GM21515 (cell line): Measurements from ENCODE around the gene NFKBIL1.
"Not testable (repeated sequence)": the region's sequence is repeated elsewhere in the genome, so short reads cannot be mapped to it uniquely, and the experiment has no call there.

ENCODE experiments used
- ATAC-seq: cut with Tn5 transposase; IDR thresholded peaks from one replicate; pipeline ENCODE4 v1.9.1; 2021; ENCODE audit not compliant: unreplicated experiment

NFKBIL1 gene

DNA sequence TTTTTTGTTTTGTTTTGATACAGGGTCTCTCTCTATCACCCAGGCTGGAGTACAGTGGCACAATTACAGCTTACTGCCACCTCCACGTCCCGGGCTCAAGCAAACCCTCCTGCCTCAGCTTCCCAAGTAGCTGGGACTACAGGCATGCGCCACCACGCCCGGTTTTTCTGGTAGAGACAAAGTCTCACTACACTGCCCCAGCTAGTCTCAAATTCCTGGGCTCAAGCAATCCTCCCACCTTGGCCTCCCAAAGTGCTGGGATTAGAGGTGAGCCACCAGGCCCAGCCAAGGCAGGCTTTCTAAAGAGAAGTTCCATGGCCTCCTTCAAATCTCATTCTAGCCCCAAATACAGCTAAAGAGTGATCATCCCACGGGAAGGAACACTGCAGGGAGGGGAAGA lies 13.4 kb upstream of the NFKBIL1 start:
- ATAC-seq = no peak

DNA sequence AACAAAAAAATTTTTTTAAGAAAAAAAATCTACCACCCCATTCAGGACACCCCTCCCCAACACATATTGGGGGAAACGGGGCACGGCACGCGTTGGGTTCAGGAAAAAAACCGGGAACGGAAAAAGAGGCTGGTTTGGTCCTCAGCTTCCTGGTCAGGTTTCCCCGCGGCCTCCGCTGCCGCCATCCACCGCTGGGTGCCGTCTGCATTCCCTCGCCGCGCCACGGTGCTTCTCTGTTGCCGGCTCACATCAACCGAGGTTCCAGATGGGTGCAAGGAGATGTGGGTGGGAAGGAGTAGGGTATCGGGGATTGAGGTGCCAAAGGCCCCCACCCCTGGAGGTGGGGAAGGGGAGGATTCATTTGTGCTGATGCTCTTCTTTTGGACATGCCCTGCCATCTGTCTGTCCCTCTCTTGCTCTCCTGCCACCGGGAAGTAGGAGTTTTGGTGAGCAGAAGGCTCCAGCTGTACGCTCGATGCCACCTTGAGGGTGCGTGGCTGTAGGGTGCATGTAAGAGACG lies 12.8 kb upstream of the NFKBIL1 start:
- no peak for ATAC-seq

GRCh38 chr6:31535538-31536324 lies 11.7 kb upstream of the NFKBIL1 start:
- no peak for ATAC-seq

GRCh38 chr6:31538805-31539400 lies 8.5 kb upstream of the NFKBIL1 start:
- no peak for ATAC-seq

DNA sequence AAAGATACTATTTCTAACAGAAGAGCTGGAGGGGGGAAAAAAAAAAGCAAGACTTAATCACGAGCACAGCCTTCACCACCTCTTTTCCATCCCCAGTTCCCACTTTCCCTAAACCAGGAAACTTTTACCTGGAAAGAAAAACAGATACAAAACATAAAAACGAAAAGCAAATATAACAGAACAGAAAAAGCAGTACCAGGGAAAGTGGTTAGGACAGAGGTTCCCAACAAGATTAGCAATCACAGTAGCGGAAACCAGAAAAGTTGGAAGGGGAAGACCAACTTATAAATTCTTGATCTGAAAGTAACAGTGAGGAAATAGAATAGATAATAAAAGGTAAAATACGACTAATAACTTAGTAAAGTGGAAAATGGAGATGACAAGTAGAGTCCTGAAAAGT lies 6.8 kb upstream of the NFKBIL1 start:
- no peak for ATAC-seq

GRCh38 chr6:31541059-31541657 lies 6.2 kb upstream of the NFKBIL1 start:
- ATAC-seq = peak; percentile 27

GRCh38 chr6:31541658-31542521 lies 5.5 kb upstream of the NFKBIL1 start, which contains the start of gene DDX39B:
DDX39B (minus strand) TSS chr6:31542003; CDS start chr6:31540532, 1,471 bp downstream.
- ATAC-seq = peak; percentile 50

DNA sequence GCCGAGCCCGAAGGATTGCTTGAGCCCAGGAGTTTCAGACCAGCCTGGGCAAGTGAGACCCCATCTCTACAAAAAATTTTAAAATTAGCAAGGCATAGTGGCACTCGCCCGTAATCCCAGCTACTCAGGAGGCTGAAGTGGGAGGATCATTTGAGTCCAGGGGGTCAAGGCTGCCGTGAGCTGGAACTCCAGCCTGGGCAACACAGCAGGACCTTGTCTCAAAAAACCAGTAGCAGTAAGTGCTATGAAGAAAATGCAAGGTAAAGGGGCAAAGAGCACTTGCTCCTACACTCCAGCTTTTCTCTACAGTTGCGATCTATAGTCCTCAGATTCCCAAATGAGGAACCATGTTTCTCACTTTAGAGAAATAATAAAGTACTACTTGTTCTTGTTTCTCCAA lies 3.8 kb upstream of the NFKBIL1 start:
- no peak for ATAC-seq

DNA sequence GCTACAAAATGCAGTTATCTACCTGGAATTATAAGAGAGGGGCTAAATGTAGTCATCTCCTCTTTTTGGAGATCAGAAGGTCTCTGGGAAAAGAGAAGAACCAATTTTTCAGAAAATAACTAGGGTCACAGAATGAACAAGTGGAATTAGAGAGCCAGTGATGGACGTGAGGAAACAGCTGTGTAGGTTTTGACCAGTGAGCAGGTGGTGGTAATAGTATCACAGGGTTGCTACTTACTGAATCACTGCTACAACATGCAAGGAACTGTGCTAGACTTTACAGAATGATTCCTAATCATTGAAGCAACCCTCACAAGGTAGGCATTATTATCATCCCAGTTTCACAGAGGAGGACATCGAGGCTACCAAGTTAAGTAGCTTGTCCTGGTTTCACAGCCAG lies 2.7 kb upstream of the NFKBIL1 start:
- ATAC-seq = no peak

GRCh38 chr6:31545291-31545690 lies 2.1 kb upstream of the NFKBIL1 start:
- no peak for ATAC-seq

- ATAC-seq = peak; percentile 38
These were observed 960 bp upstream of the NFKBIL1 start, which contains the start of gene ATP6V1G2 for GRCh38 chr6:31546339-31546957. ATP6V1G2 (minus strand) TSS chr6:31546608; CDS start chr6:31546559, 49 bp downstream.

GRCh38 chr6:31547727-31548543 lies 527 bp downstream of the NFKBIL1 start:
- ATAC-seq = no peak

DNA sequence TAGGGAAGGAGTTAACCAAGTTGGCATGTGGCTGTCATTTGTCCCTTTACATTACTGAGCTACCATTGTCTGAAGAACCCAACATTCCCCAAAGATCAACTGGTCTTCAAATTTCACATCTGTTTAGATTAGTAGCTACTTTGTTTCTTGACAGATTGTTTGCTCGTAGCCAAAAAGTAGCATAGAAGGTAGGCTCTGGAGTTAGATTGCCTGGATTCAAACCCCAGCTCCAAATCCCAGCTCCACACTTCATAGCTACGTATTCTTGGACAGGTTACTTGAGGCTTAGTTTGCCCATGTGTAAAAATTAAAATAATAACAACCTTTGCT lies 1.1 kb downstream of the NFKBIL1 start:
- no peak for ATAC-seq

DNA sequence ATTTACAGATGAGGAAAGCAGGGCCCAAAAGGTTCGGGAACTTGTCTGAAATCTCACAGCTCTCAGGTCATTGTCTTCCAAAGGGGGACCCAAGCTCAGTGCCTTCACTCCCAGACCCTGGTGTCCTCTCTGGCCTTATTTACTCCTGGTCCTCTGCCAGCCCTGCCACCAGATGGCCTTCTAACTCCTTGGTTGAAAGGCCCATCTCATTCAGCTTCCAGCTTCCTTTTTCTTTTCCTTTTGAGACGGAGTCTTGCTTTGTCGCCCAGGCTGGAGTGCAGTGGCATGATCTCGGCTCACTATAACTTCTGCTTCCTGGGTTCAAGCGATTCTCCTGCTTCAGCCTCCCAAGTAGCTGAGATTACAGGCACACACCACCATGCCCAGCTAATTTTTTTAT lies 4.0 kb downstream of the NFKBIL1 start:
- not testable (repeated sequence) for ATAC-seq

- ATAC-seq = no peak
These were observed 8.9 kb downstream of the NFKBIL1 start for GRCh38 chr6:31556307-31556706.

DNA sequence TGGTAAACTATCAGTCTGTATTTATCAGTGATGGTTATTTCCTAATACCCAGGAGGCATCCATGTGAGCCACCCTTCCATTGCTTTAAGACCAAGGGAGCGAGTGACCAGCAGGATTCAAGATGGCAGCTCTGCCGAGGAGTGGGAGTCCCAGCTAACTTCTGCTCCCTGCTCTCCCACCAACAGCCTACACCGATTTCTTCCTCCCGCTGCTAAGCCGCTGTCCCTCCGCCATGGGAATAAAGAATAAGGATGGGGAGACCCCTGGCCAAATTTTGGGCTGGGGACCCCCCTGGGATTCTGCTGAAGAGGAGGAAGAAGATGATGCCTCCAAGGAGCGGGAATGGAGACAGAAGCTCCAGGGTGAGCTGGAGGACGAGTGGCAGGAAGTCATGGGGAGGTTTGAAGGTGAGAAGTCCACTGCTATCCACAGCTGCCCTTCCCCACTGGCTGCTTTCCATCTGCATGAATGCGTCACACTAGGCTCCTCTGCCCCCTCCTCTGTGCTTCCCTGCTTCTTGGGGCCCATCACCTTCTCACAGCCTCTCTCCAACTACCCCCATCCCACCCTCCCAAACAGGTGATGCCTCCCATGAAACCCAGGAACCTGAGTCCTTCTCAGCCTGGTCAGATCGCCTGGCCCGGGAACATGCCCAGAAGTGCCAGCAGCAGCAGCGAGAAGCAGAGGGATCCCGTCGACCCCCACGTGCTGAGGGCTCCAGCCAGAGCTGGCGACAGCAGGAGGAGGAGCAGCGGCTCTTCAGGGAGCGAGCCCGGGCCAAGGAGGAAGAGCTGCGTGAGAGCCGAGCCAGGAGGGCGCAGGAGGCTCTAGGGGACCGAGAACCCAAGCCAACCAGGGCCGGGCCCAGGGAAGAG lies 10.3 kb downstream of the NFKBIL1 start:
- no peak for ATAC-seq

- ATAC-seq = no peak
These were observed 10.9 kb downstream of the NFKBIL1 start for GRCh38 chr6:31558318-31558625.

- peak; percentile 35 for ATAC-seq
These were observed 11.5 kb downstream of the NFKBIL1 start for GRCh38 chr6:31558631-31559500.
